SJCRH30 (cell line): ENCODE measurements around the gene WDR12. TPM values are rescaled to one million over a fixed set of nuclear protein-coding genes. Genes with fewer than 3 reads are reported as not detected.
A peak's percentile ranks its signal among the peaks of the same experiment; 100 is the strongest.
"Not testable (repeated sequence)": the region's sequence is repeated elsewhere in the genome, so short reads cannot be mapped to it uniquely, and the experiment has no call there.

Experiments
- DNase-seq, 2 experiments: peaks; one replicate each; pipeline ENCODE4 v3.0.0-alpha.2; 2015 to 2020
- H3K27ac ChIP-seq: fragments of 250-450 bp; sonication (Bioruptor Pico); 2 replicates; pipeline ENCODE4 v1.5.1; 2020; ENCODE audit warnings: mild to moderate bottlenecking, moderate library complexity
- H3K27me3 ChIP-seq: fragments of 250-450 bp; sonication (Bioruptor Pico); 2 replicates; pipeline ENCODE4 v1.5.1; 2020; ENCODE audit warnings: mild to moderate bottlenecking, moderate library complexity
- H3K36me3 ChIP-seq: fragments of 250-450 bp; sonication (Bioruptor Pico); 2 replicates; pipeline ENCODE4 v1.5.1; 2020; ENCODE audit warnings: mild to moderate bottlenecking, moderate library complexity
- H3K4me1 ChIP-seq: fragments of 250-450 bp; sonication (Bioruptor Pico); 2 replicates; pipeline ENCODE4 v1.5.1; 2020; ENCODE audit warnings: mild to moderate bottlenecking, moderate library complexity
- H3K4me3 ChIP-seq: fragments of 250-450 bp; sonication (Bioruptor Pico); 2 replicates; pipeline ENCODE4 v1.5.1; 2020; ENCODE audit warnings: mild to moderate bottlenecking, moderate library complexity
- H3K9me3 ChIP-seq: fragments of 250-450 bp; sonication (Bioruptor Pico); replicated peaks from 2 replicates; pipeline ENCODE4 v1.5.1; 2020; ENCODE audit warnings: mild to moderate bottlenecking, moderate library complexity
- total RNA-seq: library from RNA; depleted of rRNA; stranded (reverse); fragments of >200 nt; shearing (Covaris generic); gene quantifications from 2 replicates; pipeline ENCODE4 v1.2.3, GENCODE V29; 2014

WDR12 gene
- total RNA-seq, 1 experiment from 2014 or later = 92.4 TPM

- peak overlapping the region; percentile 82 for H3K27ac ChIP-seq
- H3K4me1 ChIP-seq, H3K9me3 ChIP-seq, H3K27me3 ChIP-seq, H3K36me3 ChIP-seq: not testable (repeated sequence)
- H3K4me3 ChIP-seq = peak overlapping the region; percentile 76
- peak in 1 of 2 experiments; percentile 18 for DNase-seq
These were observed 1.1 kb upstream of the WDR12 start for GRCh38 chr2:202912342-202913201.

GRCh38 chr2:202911203-202911511, 316 bp downstream of the WDR12 start:
- Histone ChIP-seq H3K36me3 (peaks cover 11% of the 10 kb centered on the region), H3K9me3 (no peaks in the 10 kb centered on the region), H3K4me3 (peak overlapping the region; percentile 76), H3K4me1 (no peaks in the 10 kb centered on the region), H3K27me3 (no peaks in the 10 kb centered on the region), H3K27ac (peak overlapping the region; percentile 82)
- no peak for DNase-seq

- H3K4me3 ChIP-seq = peak overlapping the region; percentile 76
- H3K4me1 ChIP-seq = no peaks in the 10 kb centered on the region
- H3K27ac ChIP-seq = no peak overlapping the region; the same call in 1 of the 2 replicates
- H3K9me3 ChIP-seq = peaks cover 2% of the 10 kb centered on the region; the same call in 1 of the 2 replicates
- H3K36me3 ChIP-seq = peaks cover 16% of the 10 kb centered on the region
- no peak for DNase-seq
- H3K27me3 ChIP-seq = no peaks in the 10 kb centered on the region
These were observed 775 bp downstream of the WDR12 start for GRCh38 chr2:202910698-202911097.

- H3K27ac ChIP-seq, H3K27me3 ChIP-seq, DNase-seq, H3K4me1 ChIP-seq, H3K9me3 ChIP-seq: not testable (repeated sequence)
- Histone ChIP-seq H3K4me3 (peak overlapping the region; percentile 76), H3K36me3 (peaks cover 20% of the 10 kb centered on the region)
These were observed 1.2 kb downstream of the WDR12 start for GRCh38 chr2:202910250-202910649.

- Histone ChIP-seq H3K27ac (no peak overlapping the region), H3K27me3 (no peaks in the 10 kb centered on the region), H3K36me3 (peaks cover 27% of the 10 kb centered on the region), H3K9me3 (peaks cover 4% of the 10 kb centered on the region; the same call in 1 of the 2 replicates), H3K4me3 (no peak overlapping the region), H3K4me1 (no peaks in the 10 kb centered on the region)
- DNase-seq = no peak
These were observed 1.9 kb downstream of the WDR12 start for GRCh38 chr2:202909394-202910192.

- H3K27me3 ChIP-seq = no peaks in the 10 kb centered on the region
- no peak for DNase-seq
- peaks cover 4% of the 10 kb centered on the region; the same call in 1 of the 2 replicates for H3K9me3 ChIP-seq
- H3K27ac ChIP-seq = no peak overlapping the region
- H3K4me3 ChIP-seq = no peak overlapping the region
- peaks cover 33% of the 10 kb centered on the region for H3K36me3 ChIP-seq
- no peaks in the 10 kb centered on the region for H3K4me1 ChIP-seq
These were observed 3.3 kb downstream of the WDR12 start for GRCh38 chr2:202908186-202908585.

GRCh38 chr2:202905507-202905906, 6.0 kb downstream of the WDR12 start:
- not testable (repeated sequence) for H3K4me1 ChIP-seq, DNase-seq

GRCh38 chr2:202885190-202885589, 26.3 kb downstream of the WDR12 start:
- H3K27ac ChIP-seq = no peak overlapping the region
- H3K9me3 ChIP-seq = no peaks in the 10 kb centered on the region
- H3K27me3 ChIP-seq = no peaks in the 10 kb centered on the region
- DNase-seq = no peak
- peaks cover 60% of the 10 kb centered on the region for H3K36me3 ChIP-seq
- no peaks in the 10 kb centered on the region for H3K4me1 ChIP-seq
- no peak overlapping the region for H3K4me3 ChIP-seq

More at GRCh38 chr2:202905507-202905906, 6.0 kb downstream of the WDR12 start:
- H3K9me3 ChIP-seq, H3K4me3 ChIP-seq, H3K27me3 ChIP-seq, H3K27ac ChIP-seq: not testable (repeated sequence)
- H3K36me3 ChIP-seq = peaks cover 49% of the 10 kb centered on the region

GRCh38 chr2:202883987-202884675, 27.3 kb downstream of the WDR12 start:
- Histone ChIP-seq H3K27ac (no peak overlapping the region), H3K9me3 (no peaks in the 10 kb centered on the region), H3K4me3 (no peak overlapping the region), H3K4me1 (no peaks in the 10 kb centered on the region), H3K27me3 (no peaks in the 10 kb centered on the region), H3K36me3 (peaks cover 61% of the 10 kb centered on the region)
- no peak for DNase-seq

GRCh38 chr2:202881570-202881969, 29.9 kb downstream of the WDR12 start:
- H3K27ac ChIP-seq = no peak overlapping the region
- no peaks in the 10 kb centered on the region for H3K9me3 ChIP-seq
- H3K36me3 ChIP-seq = peaks cover 49% of the 10 kb centered on the region
- no peaks in the 10 kb centered on the region for H3K27me3 ChIP-seq
- H3K4me1 ChIP-seq = no peaks in the 10 kb centered on the region
- H3K4me3 ChIP-seq = no peak overlapping the region
- DNase-seq = no peak

GRCh38 chr2:202877699-202878098, 33.8 kb downstream of the WDR12 start:
- no peak for DNase-seq
- no peak overlapping the region for H3K27ac ChIP-seq
- H3K36me3 ChIP-seq = peaks cover 27% of the 10 kb centered on the region

GRCh38 chr2:202871300-202872141, 40.0 kb downstream of the WDR12 start, which contains the start of gene ICA1L:
Gene ICA1L (minus strand): TSS chr2:202871766. CDS start chr2:202829009, 42,757 bp downstream.
- peak within 1 kb of the TSS; percentile 94 for H3K4me3 ChIP-seq
- peak within 1 kb of the TSS; percentile 63 for H3K27ac ChIP-seq
- DNase-seq = peak; percentile 81
- no peaks in the 10 kb centered on the region for H3K4me1 ChIP-seq
- no peaks in the 10 kb centered on the region for H3K27me3 ChIP-seq
- H3K36me3 ChIP-seq = no peaks in the 10 kb centered on the region
- H3K9me3 ChIP-seq = no peaks in the 10 kb centered on the region

More at GRCh38 chr2:202877699-202878098, 33.8 kb downstream of the WDR12 start:
- no peaks in the 10 kb centered on the region for H3K4me1 ChIP-seq
- H3K4me3 ChIP-seq = no peak overlapping the region
- no peaks in the 10 kb centered on the region for H3K9me3 ChIP-seq
- H3K27me3 ChIP-seq = no peaks in the 10 kb centered on the region

GRCh38 chr2:202870431-202871299, 40.8 kb downstream of the WDR12 start:
- peak overlapping the region; percentile 94 for H3K4me3 ChIP-seq

More at GRCh38 chr2:202870431-202871299, 40.8 kb downstream of the WDR12 start:
- no peaks in the 10 kb centered on the region for H3K36me3 ChIP-seq
- H3K27ac ChIP-seq = peak overlapping the region; percentile 63
- DNase-seq = peak; percentile 61 to 74
- no peaks in the 10 kb centered on the region for H3K4me1 ChIP-seq
- H3K27me3 ChIP-seq = no peaks in the 10 kb centered on the region
- no peaks in the 10 kb centered on the region for H3K9me3 ChIP-seq
